HepG2 (cell line): ENCODE measurements around the gene NOP9. TPM values are rescaled to one million over a fixed set of nuclear protein-coding genes. Genes with fewer than 3 reads are reported as not detected.

Source experiments
- ATAC-seq: fragments of 200-7000 bp; cut with Tn5 transposase; 3 replicates; pipeline ENCODE4 v1.9.1; 2020; ENCODE audit warnings: mild to moderate bottlenecking, moderate library complexity
- BruUV-seq: library from RNA; stranded (reverse); fragments of 400-500 nt; replicated peaks from 2 replicates; lab custom pipeline; 2021; lab: Mats Ljungman, UMichigan
- CTCF ChIA-PET: fragments of 300-600 bp; formaldehyde crosslinking; extraction: SDS; loops from one replicate; lab custom pipeline; 2021; ENCODE audit warnings: low total read pairs, inconsistent platforms, low intra/inter-chr PET ratio; lab: Yijun Ruan, JAX
- POLR2A ChIA-PET: fragments of 350-600 bp; sonication (Branson Sonifier 250); formaldehyde crosslinking; loops from one replicate; lab custom pipeline; 2020; ENCODE audit warnings: antibody characterized with exemption, inconsistent platforms; lab: Yijun Ruan, JAX
- DNase-seq: peaks from one replicate; pipeline ENCODE4 v3.0.0-alpha.2; 2015; ENCODE audit warnings: low spot score
- FAIRE-seq: peaks from 3 replicates; lab custom pipeline; 2011; peaks lifted over from hg19 to GRCh38; lab: Jason Lieb, UNC
- H2AFZ ChIP-seq: one replicate; pipeline ENCODE4 v1.6.1; 2011; ENCODE audit warnings: low read length, inconsistent platforms
- H3K27ac ChIP-seq: fragments of 300-600 bp; 3 replicates; pipeline ENCODE4 v1.8.0; 2011; ENCODE audit warnings: mixed run types, mild to moderate bottlenecking, mixed read lengths, low read length, inconsistent platforms; ENCODE audit not compliant: insufficient read depth; ENCODE audit errors: extremely low read length
- H3K27me3 ChIP-seq, 2 experiments: fragments of 200-600 bp in 1 of 2; 2 replicates in 1 of 2; 3 replicates in 1 of 2; pipeline versions ENCODE4 v1.6.0 to v1.8.0; 2011; ENCODE audit warnings: low read length in 2 of 2, mild to moderate bottlenecking in 2 of 2, moderate library complexity in 2 of 2, inconsistent platforms in 1 of 2; ENCODE audit not compliant: insufficient read depth in 2 of 2, control insufficient read depth in 1 of 2
- H3K36me3 ChIP-seq, 2 experiments: fragments of 200-600 bp in 1 of 2; replicated peaks in 1 of 2; 2 replicates in 1 of 2; 3 replicates in 1 of 2; pipeline versions ENCODE4 v1.5.1 to v1.8.0; 2011; ENCODE audit warnings: low read length in 2 of 2, inconsistent platforms in 1 of 2; ENCODE audit not compliant: insufficient read depth in 2 of 2, control insufficient read depth in 1 of 2
- H3K4me1 ChIP-seq: 2 replicates; pipeline ENCODE4 v1.5.1; 2012; ENCODE audit warnings: low read length, inconsistent platforms; ENCODE audit not compliant: insufficient read depth
- H3K4me2 ChIP-seq: 2 replicates; pipeline ENCODE4 v1.6.0; 2011; ENCODE audit warnings: low read depth, low read length, inconsistent platforms
- H3K4me3 ChIP-seq, 3 experiments: fragments of 200-600 bp in 1 of 3; sonication (generic), shearing (Covaris generic) in 1 of 3; replicated peaks in 1 of 3; 2 replicates each; pipeline ENCODE4 v1.5.1; 2011 to 2016; ENCODE audit warnings: low read length in 3 of 3, inconsistent platforms in 2 of 3, low read depth in 2 of 3, mild to moderate bottlenecking in 2 of 3, control low read depth in 1 of 3, mixed read lengths in 1 of 3; ENCODE audit not compliant: insufficient read depth in 1 of 3
- H3K79me2 ChIP-seq: one replicate; pipeline ENCODE4 v1.6.1; 2011; ENCODE audit warnings: low read length, inconsistent platforms; ENCODE audit not compliant: insufficient read depth
- H3K9ac ChIP-seq: 2 replicates; pipeline ENCODE4 v1.6.0; 2011; ENCODE audit warnings: mild to moderate bottlenecking, low read depth, low read length, inconsistent platforms; ENCODE audit not compliant: insufficient read depth
- H3K9me3 ChIP-seq: 2 replicates; pipeline ENCODE4 v1.5.1; 2012; ENCODE audit warnings: mild to moderate bottlenecking, low read length
- H4K20me1 ChIP-seq: 2 replicates; pipeline ENCODE4 v1.6.0; 2011; ENCODE audit warnings: inconsistent platforms, mild to moderate bottlenecking, low read length, moderate library complexity; ENCODE audit not compliant: insufficient read depth
- FIP1L1 ChIP-seq: fragments of 200-400 bp; formaldehyde crosslinking; IDR thresholded peaks from 2 replicates; pipeline ENCODE4 v1.6.1; 2018; ENCODE audit warnings: low read depth, mild to moderate bottlenecking, low read length, moderate library complexity, borderline replicate concordance; ENCODE audit not compliant: insufficient read depth
- GLI4 ChIP-seq: sonication (generic); formaldehyde crosslinking; IDR thresholded peaks from 2 replicates; pipeline ENCODE4 v1.5.1; 2020; ENCODE audit warnings: missing genetic modification reagents, mild to moderate bottlenecking, moderate library complexity, borderline replicate concordance
- HINFP ChIP-seq: sonication (generic); formaldehyde crosslinking; IDR thresholded peaks from 2 replicates; pipeline ENCODE4 v1.4.0; 2020; ENCODE audit warnings: low read depth, mild to moderate bottlenecking, missing genetic modification reagents
- HNRNPL ChIP-seq: fragments of 200-400 bp; formaldehyde crosslinking; IDR thresholded peaks from 2 replicates; pipeline ENCODE4 v1.6.1; 2017; ENCODE audit warnings: mild to moderate bottlenecking, low read depth, low read length
- MAX ChIP-seq: IDR thresholded peaks from 2 replicates; pipeline ENCODE4 v1.6.1; 2012; ENCODE audit warnings: inconsistent platforms
- NFATC3 ChIP-seq: sonication (generic); formaldehyde crosslinking; IDR thresholded peaks from 2 replicates; pipeline ENCODE4 v1.5.1; 2020; ENCODE audit warnings: mild to moderate bottlenecking, missing genetic modification reagents
- NFE2L2 ChIP-seq: fragments of 150-350 bp; IDR thresholded peaks from 2 replicates; pipeline ENCODE4 v1.6.1; 2014; ENCODE audit warnings: low read length
- RNF219 ChIP-seq: sonication (generic); formaldehyde crosslinking; IDR thresholded peaks from 2 replicates; pipeline ENCODE4 v1.5.0; 2020; ENCODE audit warnings: mild to moderate bottlenecking, missing genetic modification reagents
- SKI ChIP-seq: fragments of 450-650 bp; IDR thresholded peaks from one replicate; pipeline ENCODE4 v1.6.1; 2018; ENCODE audit warnings: mild to moderate bottlenecking; ENCODE audit not compliant: partially characterized antibody
- SP5 ChIP-seq: IDR thresholded peaks from 2 replicates; pipeline ENCODE4 v1.6.1; 2016; ENCODE audit warnings: low read depth, borderline replicate concordance
- TAF1 ChIP-seq: sonication (generic); formaldehyde crosslinking; IDR thresholded peaks from 2 replicates; pipeline ENCODE4 v1.4.0; 2020; ENCODE audit warnings: missing genetic modification reagents
- YEATS4 ChIP-seq: sonication (generic); formaldehyde crosslinking; IDR thresholded peaks from 2 replicates; pipeline ENCODE4 v1.4.0; 2020; ENCODE audit warnings: missing genetic modification reagents, borderline replicate concordance
- ZNF3 ChIP-seq: IDR thresholded peaks from 2 replicates; pipeline ENCODE4 v1.7.0; 2017; ENCODE audit warnings: inconsistent platforms
- ZNF362 ChIP-seq: sonication (generic); formaldehyde crosslinking; IDR thresholded peaks from 2 replicates; pipeline ENCODE4 v1.4.0; 2020; ENCODE audit warnings: missing genetic modification reagents, mild to moderate bottlenecking, borderline replicate concordance
- ZNF432 ChIP-seq: sonication (generic); formaldehyde crosslinking; IDR thresholded peaks from 2 replicates; pipeline ENCODE4 v1.5.0; 2020; ENCODE audit warnings: missing genetic modification reagents, mild to moderate bottlenecking, borderline replicate concordance
- ZNF563 ChIP-seq: sonication (generic); formaldehyde crosslinking; IDR thresholded peaks from 2 replicates; pipeline ENCODE4 v1.8.0; 2022; ENCODE audit warnings: mild to moderate bottlenecking, moderate library complexity, missing genetic modification reagents
- ZNF564 ChIP-seq: sonication (generic); formaldehyde crosslinking; IDR thresholded peaks from 2 replicates; pipeline ENCODE4 v1.8.1; 2023; ENCODE audit warnings: mild to moderate bottlenecking, missing genetic modification reagents
- ZNF572 ChIP-seq: sonication (generic); formaldehyde crosslinking; IDR thresholded peaks from 2 replicates; pipeline ENCODE4 v1.5.1; 2020; ENCODE audit warnings: mild to moderate bottlenecking, missing genetic modification reagents
- ZNF576 ChIP-seq: sonication (generic); formaldehyde crosslinking; IDR thresholded peaks from 2 replicates; pipeline ENCODE4 v1.4.0; 2020; ENCODE audit warnings: mild to moderate bottlenecking, missing genetic modification reagents
- ZNF672 ChIP-seq: sonication (generic); formaldehyde crosslinking; IDR thresholded peaks from 2 replicates; pipeline ENCODE4 v1.8.1; 2022; ENCODE audit warnings: missing genetic modification reagents
- WGBS: methylation state at CpG from one replicate; pipeline ENCODE4 v1.1.6; 2017; ENCODE audit warnings: low lambda C conversion rate; 5-methylcytosine and 5-hydroxymethylcytosine counted together
- in situ Hi-C: cut with HindIII; loops from 2 replicates; pipeline ENCODE4 v1.10.0; 2017; ENCODE audit warnings: low pct_unique_long_range_greater_than_20kb; ENCODE audit not compliant: extremely low pct_ligation_motif_present
- intact Hi-C: fragments of 100-400 bp; cut with micrococcal nuclease; formaldehyde crosslinking; loops from one replicate; pipeline ENCODE4 v1.10.0; 2022; ENCODE audit not compliant: unreplicated experiment
- polyA plus RNA-seq, 8 experiments: library from polyadenylated mRNA; depleted of rRNA in 3 of 8; stranded (reverse) in 7 of 8; unstranded in 1 of 8; fragments of >200 nt; fragmentation: Illumina TruSeq in 4 of 8; extraction: Trizol in 4 of 8; gene quantifications; 2 replicates each; pipeline versions ENCODE4 v1.2.1 to v1.2.3, GENCODE V29; 2011 to 2016; ENCODE audit warnings: low read depth in 4 of 8, missing spikeins in 1 of 8, mixed read lengths in 1 of 8; ENCODE audit not compliant: insufficient read depth in 1 of 8
- total RNA-seq, 5 experiments: library from RNA; depleted of rRNA; stranded (reverse); fragments of >200 nt; fragmentation: Illumina TruSeq; extraction: Trizol; gene quantifications; 2 replicates each; pipeline ENCODE4 v1.2.3, GENCODE V29; 2016; ENCODE audit warnings: low read depth in 1 of 5

NOP9 gene
- total and polyA plus RNA-seq, 2 of the 13 experiments (the other 11 are each of a cell fraction or from before 2014, with no cell fraction given): 24.5 to 61.6 TPM

- in situ Hi-C loops: no loop called here
- Histone ChIP-seq H3K27me3 (no peaks in the 10 kb centered on the region; a peak in 1 of 5 replicates), H3K27ac (peak overlapping the region; percentile 92), H3K4me3 (peak overlapping the region; percentile 78 to 96 (median 78)), H2AFZ (peak overlapping the region; percentile 11), H3K4me2 (peak overlapping the region; percentile 97), H3K36me3 (peaks cover 19 to 32% of the 10 kb centered on the region in 2 experiments; a peak in 4 of 5 replicates), H3K4me1 (peaks cover 22% of the 10 kb centered on the region), H3K9ac (peak overlapping the region; percentile 98), H3K79me2 (peaks cover 5% of the 10 kb centered on the region), H3K9me3 (no peaks in the 10 kb centered on the region), H4K20me1 (no peaks in the 10 kb centered on the region)
- ChIA-PET CTCF (interaction anchor here (0.6 to 2.8 kb wide), 4 partner anchors 27 to 75 kb away, joined by 3 to 33 read pairs (median 10); partner anchors contain the start of genes MDP1 and TINF2), POLR2A (interaction anchor here (0.6 to 16.5 kb wide), 53 partner anchors 10 to 1433 kb away, joined by 3 to 435 read pairs (median 7); partner anchors contain the start of genes AJUBA, BCL2L2, CARMIL3 and CBLN3)
- FAIRE-seq (no peak), DNase-seq (no peak), ATAC-seq (peak; percentile 57)
- WGBS: 17% methylated on average over 13 of the region's 13 CpGs
- no TSS peak for BruUV-seq
- intact Hi-C loops: loop anchor here (1.0 to 2.0 kb wide), 4 partner anchors 18 to 54 kb away; partner anchors contain the start of gene MDP1
- TF ChIP-seq HNRNPL: peak; percentile 95
- TF ChIP-seq ZNF576 (CRISPR knock-in tag): no peak
- TF ChIP-seq SKI: no peak
- no peak for TF ChIP-seq ZNF563 (CRISPR knock-in tag)
- TF ChIP-seq NFATC3 (CRISPR knock-in tag): peak; percentile 92; the same call in 1 of the 2 replicates
- TF ChIP-seq MAX: no peak
- TF ChIP-seq ZNF564: no peak
- no peak for TF ChIP-seq ZNF432 (CRISPR knock-in tag)
- TF ChIP-seq YEATS4: no peak
- TF ChIP-seq FIP1L1: no peak
- TF ChIP-seq ZNF572 (CRISPR knock-in tag): peak; percentile 99
- TF ChIP-seq GLI4 (CRISPR knock-in tag): peak; percentile 69; the same call in 1 of the 2 replicates
- TF ChIP-seq ZNF362 (CRISPR knock-in tag): no peak; the same call in 1 of the 2 replicates
- no peak for TF ChIP-seq RNF219
- no peak for TF ChIP-seq ZNF672 (CRISPR knock-in tag)
- TF ChIP-seq TAF1 (CRISPR knock-in tag): no peak
- TF ChIP-seq NFE2L2: no peak
- no peak for TF ChIP-seq SP5 (CRISPR knock-in tag)
- TF ChIP-seq HINFP (CRISPR knock-in tag): no peak
- no peak for TF ChIP-seq ZNF3 (CRISPR knock-in tag)
Observed at GRCh38 chr14:24270537-24271133, 29.0 kb upstream of the NOP9 start.
